Raji (cell line): ENCODE results near the gene AMPH.

Experiments
- POLR2A ChIP-seq: IDR thresholded peaks from 2 replicates; pipeline ENCODE4 v1.6.1; 2011; ENCODE audit warnings: low read depth, low read length, control low read depth; ENCODE audit not compliant: insufficient read depth

AMPH gene

GRCh38 chr7:38580485-38580884 lies 50.7 kb downstream of the AMPH start:
- no peak for TF ChIP-seq POLR2A

GRCh38 chr7:38574086-38574485 lies 57.1 kb downstream of the AMPH start:
- no peak for TF ChIP-seq POLR2A

GRCh38 chr7:38568497-38568896 lies 62.7 kb downstream of the AMPH start:
- TF ChIP-seq POLR2A: no peak

GRCh38 chr7:38565289-38565688 lies 65.9 kb downstream of the AMPH start:
- no peak for TF ChIP-seq POLR2A

GRCh38 chr7:38563741-38564140 lies 67.4 kb downstream of the AMPH start:
- TF ChIP-seq POLR2A: no peak

- no peak for TF ChIP-seq POLR2A
Observed at GRCh38 chr7:38561166-38561565, 70.0 kb downstream of the AMPH start.

GRCh38 chr7:38558761-38559345 lies 72.3 kb downstream of the AMPH start:
- no peak for TF ChIP-seq POLR2A

GRCh38 chr7:38554586-38554985 lies 76.6 kb downstream of the AMPH start:
- TF ChIP-seq POLR2A: no peak

- TF ChIP-seq POLR2A: no peak
Observed at GRCh38 chr7:38550836-38551235, 80.3 kb downstream of the AMPH start.

GRCh38 chr7:38548605-38549004 lies 82.6 kb downstream of the AMPH start:
- TF ChIP-seq POLR2A: no peak

GRCh38 chr7:38546763-38547162 lies 84.4 kb downstream of the AMPH start:
- no peak for TF ChIP-seq POLR2A

GRCh38 chr7:38545977-38546376 lies 85.2 kb downstream of the AMPH start:
- no peak for TF ChIP-seq POLR2A

- TF ChIP-seq POLR2A: no peak
Observed at GRCh38 chr7:38542156-38542555, 89.0 kb downstream of the AMPH start.

- no peak for TF ChIP-seq POLR2A
Observed at GRCh38 chr7:38541440-38541839, 89.7 kb downstream of the AMPH start.

- TF ChIP-seq POLR2A: no peak
Observed at GRCh38 chr7:38539477-38540081, 91.6 kb downstream of the AMPH start.

- TF ChIP-seq POLR2A: no peak
Observed at GRCh38 chr7:38535073-38535472, 96.1 kb downstream of the AMPH start.

- TF ChIP-seq POLR2A: no peak
Observed at GRCh38 chr7:38525857-38526256, 105.3 kb downstream of the AMPH start.
